Ammon's horn (tissue), 1 donor: ENCODE data around the gene SPTBN5.
"Not testable (repeated sequence)": the region's sequence is repeated elsewhere in the genome, so short reads cannot be mapped to it uniquely, and the experiment has no call there.

Source experiments
- DNase-seq: peaks from one replicate; pipeline ENCODE4 v3.0.0-alpha.2; 2016; ENCODE audit warnings: low spot score

SPTBN5 gene

DNA sequence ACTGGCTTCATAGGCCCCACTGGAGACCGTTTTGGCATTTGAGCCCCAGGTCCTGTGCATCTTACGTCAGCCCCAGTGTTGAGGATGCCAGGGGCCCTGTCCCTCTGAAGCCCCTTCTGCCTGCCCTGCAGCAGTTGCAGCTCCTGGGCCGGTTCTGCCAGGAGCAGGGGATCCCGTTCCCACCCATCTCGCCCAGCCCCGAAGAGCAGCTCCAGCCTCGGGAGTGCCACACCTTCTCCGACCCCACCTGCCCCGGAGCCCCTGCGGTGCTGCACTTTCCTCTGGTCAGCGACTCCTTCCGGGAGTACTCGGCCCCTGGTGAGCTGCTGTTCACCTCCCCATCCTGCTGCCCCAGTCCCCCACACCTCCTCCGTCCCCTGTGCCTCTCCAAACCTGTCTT lies 46.6 kb downstream of the SPTBN5 start:
- no peak for DNase-seq

DNA sequence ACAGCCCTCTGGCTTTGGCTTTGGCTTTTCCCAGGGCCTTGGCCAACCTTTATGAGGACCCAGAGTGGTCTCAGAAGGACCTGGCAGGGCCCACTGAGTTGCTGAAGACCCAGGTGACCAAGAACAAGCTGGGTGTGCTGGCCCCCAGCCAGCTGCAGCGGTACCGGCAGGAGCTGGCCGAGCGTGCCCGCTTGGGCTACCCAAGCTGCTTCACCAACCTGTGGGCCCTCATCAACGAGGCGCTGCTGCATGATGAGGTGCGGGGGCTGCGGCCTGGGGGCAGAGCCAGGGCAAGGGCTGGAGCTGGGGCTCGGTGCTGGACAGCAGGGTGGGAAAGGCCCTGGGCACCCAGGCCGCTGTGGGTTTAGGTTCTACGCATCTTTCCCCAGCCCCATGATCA lies 49.0 kb downstream of the SPTBN5 start:
- no peak for DNase-seq

DNA sequence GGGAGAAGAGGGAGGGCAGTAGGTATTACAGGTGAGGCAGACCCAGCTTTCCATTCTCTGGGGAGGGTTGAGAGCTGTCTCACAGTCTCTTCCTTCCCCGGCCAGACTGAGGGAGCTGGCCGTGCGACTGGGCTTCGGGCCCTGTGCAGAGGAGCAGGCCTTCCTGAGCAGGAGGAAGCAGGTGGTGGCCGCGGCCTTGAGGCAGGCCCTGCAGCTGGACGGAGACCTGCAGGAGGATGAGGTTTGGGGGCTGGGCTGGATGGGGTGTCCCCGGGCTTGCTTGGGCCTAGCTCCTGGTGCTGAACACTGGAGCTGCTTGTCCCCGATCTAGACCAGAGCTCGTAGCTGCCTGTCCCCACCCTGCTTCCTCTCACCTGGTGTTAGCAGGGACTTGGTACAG lies 50.3 kb downstream of the SPTBN5 start:
- no peak for DNase-seq

DNA sequence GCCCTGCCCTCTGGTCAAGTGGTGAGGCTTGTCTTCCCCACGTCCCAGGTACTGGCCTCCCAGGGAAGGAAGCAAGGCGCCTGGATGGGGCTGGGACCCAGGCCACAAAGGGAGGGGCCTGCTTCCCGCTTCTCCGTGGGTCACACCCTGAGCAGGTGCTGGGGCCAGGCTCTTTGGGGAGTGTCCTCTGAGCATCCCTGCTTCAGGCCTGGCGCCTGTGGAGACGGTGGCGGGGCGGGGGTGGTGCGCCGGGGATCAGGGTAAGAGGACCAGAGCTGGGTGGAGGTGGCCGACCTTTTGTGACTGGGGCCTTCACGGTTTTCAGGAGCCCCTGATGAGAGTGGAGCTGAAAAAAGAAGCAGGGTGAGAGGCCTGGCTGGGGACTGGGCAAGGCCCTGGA lies 51.6 kb downstream of the SPTBN5 start:
- DNase-seq = no peak

DNA sequence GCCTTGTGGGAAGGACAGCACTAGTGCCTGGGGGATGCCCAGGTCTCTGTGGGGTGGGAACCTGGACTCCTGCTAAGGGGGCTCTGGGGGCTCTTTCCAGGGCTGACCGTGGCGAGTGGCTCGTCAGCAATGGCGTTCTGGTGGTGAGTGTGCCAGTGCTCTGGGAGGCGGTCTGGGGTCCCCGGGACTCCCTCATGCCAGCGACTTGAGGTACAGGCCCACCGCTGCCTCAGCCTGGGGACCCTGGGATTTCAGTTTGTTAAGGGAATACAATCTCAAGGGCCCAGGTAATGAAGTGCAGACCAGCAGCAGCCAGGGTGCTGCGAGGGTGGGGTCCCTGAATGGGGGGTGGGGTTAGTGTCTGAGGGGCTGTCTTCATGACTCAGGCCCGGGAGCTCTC lies 52.7 kb downstream of the SPTBN5 start:
- no peak for DNase-seq

DNA sequence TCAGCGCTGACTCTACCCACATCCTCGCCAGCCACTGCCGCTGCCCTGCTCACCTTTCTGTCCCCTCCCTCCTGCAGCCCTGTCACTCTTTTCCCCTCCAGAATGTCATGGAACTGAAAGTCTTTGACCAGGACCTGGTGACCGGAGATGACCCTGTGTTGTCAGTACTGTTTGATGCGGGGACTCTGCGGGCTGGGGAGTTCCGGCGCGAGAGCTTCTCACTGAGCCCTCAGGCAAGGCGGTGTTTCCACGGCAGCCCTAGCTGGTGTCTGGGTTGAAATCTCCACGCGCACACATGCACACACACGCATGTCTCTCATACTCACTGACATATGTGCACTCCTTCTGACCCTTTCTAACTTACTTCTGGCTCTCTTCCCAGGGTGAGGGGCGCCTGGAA lies 53.2 kb downstream of the SPTBN5 start:
- no peak for DNase-seq

DNA sequence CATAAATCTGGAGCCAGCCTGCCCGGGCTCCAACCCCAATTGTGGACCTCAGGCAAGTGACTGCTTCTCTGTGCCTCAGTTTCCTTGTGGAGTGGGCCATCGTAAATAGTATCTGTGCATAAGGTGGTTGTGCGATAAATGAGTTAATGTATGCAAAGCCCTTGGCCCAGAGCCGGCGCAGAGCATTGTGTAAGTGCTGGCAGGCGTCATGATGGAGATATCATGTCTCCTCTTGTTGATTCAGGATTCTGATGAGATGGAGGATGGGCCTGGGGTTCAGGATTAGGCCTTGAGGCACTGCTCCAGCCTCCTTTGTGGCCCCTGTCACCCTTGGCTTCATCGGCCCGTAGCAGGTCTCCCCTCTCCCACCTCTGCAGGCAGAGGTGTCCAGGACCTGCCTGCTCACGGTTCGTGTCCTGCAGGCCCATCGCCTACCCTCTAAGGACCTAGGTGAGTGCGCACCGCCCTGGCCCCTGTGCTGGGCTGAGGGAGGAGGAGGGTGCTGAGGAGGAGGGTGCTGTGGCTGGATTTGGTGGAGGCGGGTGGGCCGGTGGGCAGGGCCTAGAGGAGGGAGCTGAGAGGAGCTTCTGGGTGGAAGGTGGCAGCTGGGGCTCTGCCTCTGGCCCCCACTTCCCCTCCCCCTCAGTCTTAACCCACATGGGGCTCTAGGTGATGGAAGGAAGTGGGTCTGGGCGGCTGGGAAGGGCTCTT lies 53.9 kb downstream of the SPTBN5 start:
- no peak for DNase-seq

DNA sequence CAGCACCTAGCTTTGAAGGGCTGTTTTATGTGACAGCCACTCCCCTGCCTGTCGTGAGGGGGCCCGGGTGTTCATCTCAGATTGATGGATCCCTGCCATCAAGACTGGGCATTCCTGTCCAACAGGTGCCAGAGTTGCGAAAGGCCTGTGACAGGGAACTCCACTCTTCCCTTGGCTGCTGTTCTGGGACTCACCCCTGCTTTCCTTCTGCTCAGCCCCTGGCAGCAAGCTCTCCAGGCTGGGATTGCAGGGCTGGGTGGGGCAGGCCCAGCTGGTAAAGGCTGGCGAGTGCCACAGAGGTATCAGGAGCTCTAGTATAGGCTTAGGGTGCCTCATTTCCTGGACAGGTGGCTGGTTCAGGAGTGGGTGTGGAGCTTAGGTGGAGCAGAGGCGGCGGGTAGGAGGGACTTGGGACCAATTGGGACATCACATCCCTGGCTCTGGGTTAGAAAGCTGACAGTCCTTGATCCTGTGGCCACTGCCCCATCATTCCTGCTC lies 55.4 kb downstream of the SPTBN5 start, which contains the start of gene PLA2G4B:
TSS of gene PLA2G4B (plus strand) at position 448 of the 498 bp plus-strand sequence. CDS start 67 bp downstream, outside the sequence.
- no peak for DNase-seq

DNA sequence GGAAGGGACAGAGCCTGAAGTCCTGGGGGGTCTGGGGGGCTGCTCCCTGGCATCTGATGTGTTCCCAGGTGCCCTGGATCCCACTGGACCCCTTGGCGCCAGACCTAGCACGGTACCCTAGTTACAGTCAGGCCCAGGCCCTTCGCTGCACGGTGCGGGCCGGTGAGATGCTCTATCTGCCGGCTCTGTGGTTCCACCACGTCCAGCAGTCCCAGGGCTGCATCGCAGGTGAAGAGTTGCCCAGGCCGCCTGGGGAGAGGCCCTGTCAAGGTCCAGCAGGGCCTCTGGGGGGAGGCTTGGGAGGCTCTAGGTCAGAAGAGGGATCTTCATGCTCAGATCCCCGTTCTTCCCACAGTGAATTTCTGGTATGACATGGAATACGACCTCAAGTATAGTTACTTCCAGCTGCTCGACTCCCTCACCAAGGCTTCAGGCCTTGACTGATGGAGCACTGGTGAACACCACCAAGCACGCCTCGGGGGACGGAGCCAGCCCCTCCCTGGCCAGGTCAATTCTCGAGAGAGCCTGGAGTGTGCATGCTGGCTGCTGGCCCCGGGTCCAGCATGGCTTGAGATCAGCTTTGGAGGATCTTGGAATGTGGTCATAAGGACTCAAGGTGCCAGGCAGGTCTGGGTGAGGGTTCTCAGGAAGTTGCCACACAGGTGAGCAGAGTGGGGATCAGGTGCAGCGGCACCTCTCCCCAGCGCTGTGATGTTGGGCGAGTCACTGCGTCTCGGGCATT lies 57.0 kb downstream of the SPTBN5 start:
- no peak for DNase-seq

DNA sequence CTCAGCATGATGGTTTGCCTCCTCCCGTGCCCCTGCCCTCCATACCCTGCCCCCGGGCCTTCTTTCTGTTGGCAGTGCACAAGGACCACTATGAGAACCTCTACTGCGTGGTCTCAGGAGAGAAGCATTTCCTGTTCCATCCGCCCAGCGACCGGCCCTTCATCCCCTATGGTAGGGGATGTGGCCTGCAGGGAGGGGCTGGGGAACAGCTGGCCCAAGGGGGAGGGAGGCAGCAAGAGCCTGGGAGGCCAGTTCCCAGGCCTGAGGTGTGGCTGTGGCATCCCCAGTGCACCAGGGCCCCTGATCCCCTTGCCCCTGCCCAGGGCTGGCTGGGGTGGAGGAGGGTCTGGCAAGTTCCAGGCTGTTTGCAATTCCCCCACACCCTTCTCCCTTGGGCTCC lies 57.8 kb downstream of the SPTBN5 start:
- DNase-seq = no peak

DNA sequence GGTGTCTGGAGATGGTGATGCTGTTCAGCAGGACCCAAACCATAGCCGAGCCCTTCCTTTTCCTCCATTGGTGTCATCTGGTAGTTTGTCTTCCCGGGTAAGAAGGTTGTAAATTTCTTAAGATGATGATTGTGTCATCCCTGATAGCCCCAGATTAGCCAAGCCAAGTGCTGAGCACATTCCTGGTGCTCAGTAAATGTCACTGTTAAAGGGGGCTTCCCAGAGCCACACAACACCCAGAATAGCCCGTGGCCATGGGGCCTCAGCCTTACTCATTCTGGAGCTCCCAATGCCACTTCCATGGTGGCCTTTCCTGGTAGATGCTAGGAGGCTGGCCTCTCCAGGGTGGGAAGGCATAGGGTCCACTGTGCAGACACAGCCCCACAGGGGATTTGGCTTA lies 59.8 kb downstream of the SPTBN5 start:
- no peak for DNase-seq

DNA sequence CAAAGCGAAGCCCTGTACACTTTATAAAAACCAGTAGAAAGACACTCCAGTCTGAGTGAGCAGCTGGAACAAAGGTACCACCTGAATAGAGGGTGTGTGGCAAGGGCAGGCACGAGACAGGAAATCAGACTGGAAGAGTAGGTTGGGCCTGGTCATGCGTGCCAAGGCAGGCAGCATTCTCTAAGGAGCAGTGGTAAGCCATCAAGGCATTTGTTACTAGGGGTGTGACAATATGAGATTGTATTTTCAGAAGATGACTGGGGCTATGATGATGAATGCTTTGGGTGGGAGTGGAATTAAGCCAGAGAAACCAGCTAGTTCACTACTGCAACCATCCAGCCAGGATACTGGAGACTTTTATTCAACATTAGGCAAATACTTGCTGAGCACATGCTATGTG lies 61.0 kb downstream of the SPTBN5 start:
- no peak for DNase-seq

DNA sequence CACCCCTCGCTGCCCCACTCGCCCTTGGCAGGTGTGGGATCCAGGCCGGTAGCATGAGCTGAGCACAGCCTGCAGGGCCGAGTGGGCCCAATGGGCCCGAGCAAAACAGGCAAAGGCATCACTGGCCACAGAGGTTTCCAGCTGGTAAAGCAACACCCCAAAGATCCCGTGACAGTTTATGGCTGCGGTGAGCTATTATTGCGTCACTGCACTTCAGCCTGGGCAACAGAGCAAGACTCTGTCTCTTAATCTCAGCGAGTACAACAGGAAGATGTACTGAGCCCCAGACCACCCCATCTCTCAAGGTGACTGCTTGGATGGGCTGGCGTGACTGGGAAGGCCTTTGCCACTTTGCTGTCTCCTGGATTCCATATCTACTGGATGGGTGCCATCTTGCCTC lies 61.6 kb downstream of the SPTBN5 start:
- no peak for DNase-seq

DNA sequence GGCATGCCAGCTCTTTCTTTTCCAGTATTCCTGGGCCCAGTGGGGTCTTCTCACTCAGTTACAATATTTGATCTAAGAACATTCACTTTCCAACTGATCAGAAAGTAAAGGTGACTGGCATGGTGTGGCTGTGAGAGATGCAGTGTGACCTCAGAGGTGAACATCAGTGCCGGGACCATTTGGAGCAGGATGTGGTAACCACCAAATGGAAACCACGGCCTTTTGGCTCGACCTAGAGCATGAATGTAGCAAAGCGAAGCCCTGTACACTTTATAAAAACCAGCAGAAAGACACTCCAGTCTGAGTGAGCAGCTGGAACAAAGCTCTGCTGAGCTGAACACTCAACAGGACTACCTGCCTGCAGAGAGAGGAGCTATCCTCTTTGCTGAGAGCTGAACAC lies 62.6 kb downstream of the SPTBN5 start:
- DNase-seq = not testable (repeated sequence)

DNA sequence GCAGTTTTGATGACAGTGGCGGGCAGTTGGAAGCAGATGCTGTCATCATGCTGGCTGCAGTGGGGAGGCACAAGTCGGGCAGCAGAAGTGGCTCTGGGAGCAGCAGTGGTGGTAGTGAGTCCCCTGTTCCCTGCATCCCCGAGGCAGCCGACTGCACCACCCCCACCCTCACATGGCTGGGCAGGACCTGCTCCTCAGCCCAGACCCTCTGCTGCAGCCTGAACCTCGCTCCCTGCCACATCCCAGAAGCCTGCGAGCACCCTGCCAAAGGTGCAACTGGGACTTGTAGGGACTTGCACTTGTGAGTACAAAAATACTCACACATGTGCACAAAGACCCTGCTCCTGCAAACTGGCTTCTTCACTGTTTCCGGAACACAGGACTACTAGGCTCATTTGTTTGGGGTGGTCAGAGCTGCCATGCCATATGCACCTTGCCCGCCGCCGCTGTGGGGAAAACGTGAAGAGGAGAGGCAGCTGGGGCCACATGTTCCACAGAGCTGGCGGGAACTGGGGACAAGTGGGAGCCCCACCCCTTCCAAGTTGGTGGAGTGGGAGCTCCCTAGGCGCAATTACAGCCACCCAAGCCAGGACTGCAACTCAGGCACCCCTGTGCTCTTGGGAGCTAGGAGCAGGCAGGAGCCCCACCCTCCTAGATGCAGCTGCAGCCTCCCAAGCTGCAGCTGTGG lies 63.8 kb downstream of the SPTBN5 start:
- DNase-seq = no peak

DNA sequence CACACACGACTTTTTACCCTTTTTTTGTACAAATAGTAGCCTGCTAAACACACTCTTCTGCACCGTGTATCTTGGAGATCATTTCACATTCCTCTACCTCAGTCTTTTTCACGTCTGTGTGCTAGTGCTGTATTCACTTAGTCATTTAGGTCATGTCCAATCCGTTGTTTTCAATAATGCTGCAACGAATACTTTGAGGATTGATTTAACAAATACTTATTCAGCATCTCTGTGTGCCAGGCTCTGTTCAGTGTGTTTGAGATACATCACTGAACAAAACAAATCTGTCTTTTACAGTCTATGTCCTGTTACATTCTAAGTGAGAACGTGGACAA lies 65.1 kb downstream of the SPTBN5 start:
- DNase-seq = no peak

DNA sequence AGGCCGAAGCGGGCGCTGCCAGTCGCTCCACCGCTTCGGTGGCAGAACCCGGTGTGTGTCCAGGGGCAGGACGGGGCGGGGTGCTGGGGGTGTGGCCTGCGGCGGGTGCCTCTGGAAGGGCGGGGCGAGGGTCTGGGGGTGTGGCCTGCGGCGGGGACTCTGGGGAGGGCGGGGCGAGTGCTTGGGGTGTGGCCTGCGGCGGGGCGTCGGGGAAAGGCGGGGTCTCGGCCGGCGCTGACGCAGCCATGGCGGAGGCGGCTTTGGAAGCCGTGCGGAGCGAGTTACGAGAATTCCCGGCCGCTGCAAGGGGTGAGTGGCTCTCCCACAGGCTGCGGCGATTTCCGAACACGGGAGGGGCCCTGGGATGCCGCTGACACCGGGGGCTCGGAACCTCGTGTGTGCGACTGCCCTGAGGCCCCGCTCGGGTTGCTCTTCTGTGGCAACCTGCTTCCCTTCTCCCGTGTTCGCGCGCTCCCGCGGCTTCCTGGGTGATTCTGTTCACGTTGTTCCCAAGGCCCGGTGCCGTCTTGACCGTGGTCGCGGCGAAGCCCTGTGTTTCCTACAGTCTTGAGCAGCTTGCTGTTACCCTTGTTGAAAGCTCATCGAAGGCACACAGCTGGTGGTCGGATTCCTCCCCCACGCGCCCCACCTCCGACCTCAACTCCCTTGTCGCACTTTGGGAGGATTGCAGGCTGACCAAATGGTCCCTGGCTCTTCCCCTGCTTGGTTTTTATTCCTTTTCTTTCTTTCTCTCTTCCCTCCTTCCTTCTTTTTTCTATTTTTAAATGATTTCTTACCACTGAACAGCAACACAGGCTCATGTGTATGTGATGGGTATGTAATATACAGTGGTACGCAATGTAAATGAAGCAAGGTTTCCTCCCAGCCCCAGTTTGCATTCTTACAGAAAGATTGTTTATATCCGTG lies 65.7 kb downstream of the SPTBN5 start, which contains the start of gene JMJD7:
TSS of gene JMJD7 (plus strand) at position 213 of the 927 bp plus-strand sequence. CDS start at position 246, 33 bp downstream.
- peak; percentile 95 for DNase-seq

DNA sequence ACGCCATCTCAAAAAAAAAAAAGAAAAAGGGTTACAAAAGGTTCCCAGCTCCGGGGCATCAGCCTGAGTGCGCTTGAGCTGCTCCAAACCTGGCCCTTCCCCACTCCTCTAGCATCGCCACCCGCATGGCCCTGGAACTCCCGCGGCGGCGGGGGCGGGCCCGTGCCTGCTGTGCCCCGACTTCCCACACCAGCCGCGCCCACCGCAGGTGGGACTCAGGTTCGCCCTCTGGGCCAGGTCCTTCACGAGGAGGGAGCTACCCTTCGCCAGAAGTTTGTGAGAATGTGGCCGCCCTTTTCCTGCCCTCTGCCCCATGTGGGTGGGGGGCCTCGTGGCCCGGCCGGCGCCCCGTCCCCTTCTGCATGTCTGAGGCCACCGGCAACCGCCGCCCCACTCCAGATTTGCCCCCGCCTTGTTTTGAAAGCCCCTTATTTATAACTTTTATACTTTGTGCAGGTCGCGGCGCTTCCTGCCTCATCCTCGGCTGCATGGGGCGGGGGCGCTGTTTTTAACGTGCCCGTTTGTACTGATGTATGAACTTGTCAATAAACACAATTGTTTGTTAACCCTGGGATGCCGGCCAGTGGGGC lies 66.5 kb downstream of the SPTBN5 start:
- DNase-seq = no peak

DNA sequence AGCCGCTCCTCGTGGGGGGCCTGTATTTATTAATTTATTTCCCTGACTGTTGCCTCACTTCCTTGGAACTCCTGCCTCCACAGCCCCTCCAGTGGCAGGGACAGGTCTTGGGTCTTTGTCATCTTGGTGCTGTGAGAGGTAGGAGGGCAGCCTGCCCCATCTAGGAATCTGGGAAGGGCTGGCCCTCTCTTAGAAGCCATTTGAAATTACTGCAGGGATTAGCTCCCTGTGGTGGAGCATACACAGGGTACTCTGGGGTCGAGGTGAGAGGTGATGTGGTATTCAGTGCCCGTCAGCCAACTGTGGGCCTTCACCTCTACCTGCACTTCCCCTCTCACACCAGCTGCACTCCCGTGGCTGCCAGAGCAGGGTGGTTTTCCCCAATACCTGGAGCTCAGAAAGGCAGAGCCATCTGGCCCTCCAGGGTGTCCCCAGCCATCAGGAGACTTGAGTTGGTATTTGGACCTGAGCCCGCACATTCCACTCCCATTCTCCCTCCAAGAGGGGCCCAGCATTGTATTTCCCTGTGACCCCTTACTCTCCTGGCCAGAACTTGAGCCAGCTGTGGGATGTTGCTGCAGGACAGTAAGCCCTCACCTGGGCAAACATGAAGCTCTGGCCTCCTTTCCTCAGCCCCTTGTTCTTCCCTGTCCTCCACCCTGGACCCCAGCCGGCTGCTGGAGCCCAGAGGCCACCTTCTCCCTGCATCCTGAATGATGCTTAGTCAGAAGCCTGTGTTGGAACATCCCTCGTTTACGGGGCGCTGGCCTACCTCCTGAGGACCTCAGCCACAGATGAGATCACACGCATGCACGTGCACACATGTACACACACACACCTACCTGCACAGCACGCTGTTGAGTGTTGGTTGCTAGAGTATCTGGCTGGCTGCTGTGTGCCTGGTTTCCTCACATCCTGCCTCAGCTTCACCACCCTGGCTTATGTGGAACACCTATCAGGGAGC lies 68.0 kb downstream of the SPTBN5 start:
- DNase-seq = no peak

DNA sequence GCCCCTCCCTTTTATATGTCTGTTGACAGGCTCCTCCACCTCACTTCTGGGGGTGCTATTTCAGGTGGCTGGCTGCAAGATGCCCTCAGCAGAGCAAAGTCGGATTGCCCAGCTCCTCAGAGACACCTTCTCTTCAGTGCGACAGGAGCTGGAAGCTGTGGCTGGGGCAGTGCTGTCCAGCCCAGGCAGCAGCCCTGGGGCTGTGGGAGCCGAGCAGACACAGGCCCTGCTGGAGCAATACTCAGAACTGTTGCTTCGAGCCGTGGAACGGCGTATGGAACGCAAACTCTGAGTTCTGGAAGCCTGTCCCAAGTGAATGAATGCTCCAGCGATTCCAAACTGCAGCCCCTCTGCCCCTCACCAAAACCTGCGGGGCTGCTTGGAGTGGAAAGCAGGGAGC lies 68.7 kb downstream of the SPTBN5 start:
- no peak for DNase-seq
